GM12891 (cell line): ENCODE results near the gene FOXS1.

ENCODE experiments used
- POLR2A ChIP-seq: IDR thresholded peaks from 2 replicates; pipeline ENCODE4 v1.6.1; 2011; ENCODE audit warnings: low read depth, low read length, control low read depth
- POLR2AphosphoS5 ChIP-seq: IDR thresholded peaks from 2 replicates; pipeline ENCODE4 v1.6.1; 2011; ENCODE audit warnings: low read depth, low read length, control low read depth
- SPI1 ChIP-seq: IDR thresholded peaks from 2 replicates; pipeline ENCODE4 v1.6.1; 2011; ENCODE audit warnings: low read depth, low read length, control low read depth
- TAF1 ChIP-seq: IDR thresholded peaks from 2 replicates; pipeline ENCODE4 v1.6.1; 2011; ENCODE audit warnings: low read depth, low read length, control low read depth

- TF ChIP-seq POLR2A (no peak), POLR2AphosphoS5 (no peak), SPI1 (no peak), TAF1 (no peak)
Observed at GRCh38 chr20:31875671-31876070, 30.3 kb upstream of the FOXS1 start.
